RCC 7860 (cell line): Measurements from ENCODE around the gene CC2D1A.
A peak's percentile ranks its signal among the peaks of the same experiment; 100 is the strongest.

Experiments used
- DNase-seq: peaks from one replicate; pipeline ENCODE4 v3.0.0-alpha.2; 2015; ENCODE audit warnings: low spot score
- FAIRE-seq: peaks from 2 replicates; lab custom pipeline; 2012; peaks lifted over from hg19 to GRCh38; lab: Jason Lieb, UNC

Gene CC2D1A

DNA sequence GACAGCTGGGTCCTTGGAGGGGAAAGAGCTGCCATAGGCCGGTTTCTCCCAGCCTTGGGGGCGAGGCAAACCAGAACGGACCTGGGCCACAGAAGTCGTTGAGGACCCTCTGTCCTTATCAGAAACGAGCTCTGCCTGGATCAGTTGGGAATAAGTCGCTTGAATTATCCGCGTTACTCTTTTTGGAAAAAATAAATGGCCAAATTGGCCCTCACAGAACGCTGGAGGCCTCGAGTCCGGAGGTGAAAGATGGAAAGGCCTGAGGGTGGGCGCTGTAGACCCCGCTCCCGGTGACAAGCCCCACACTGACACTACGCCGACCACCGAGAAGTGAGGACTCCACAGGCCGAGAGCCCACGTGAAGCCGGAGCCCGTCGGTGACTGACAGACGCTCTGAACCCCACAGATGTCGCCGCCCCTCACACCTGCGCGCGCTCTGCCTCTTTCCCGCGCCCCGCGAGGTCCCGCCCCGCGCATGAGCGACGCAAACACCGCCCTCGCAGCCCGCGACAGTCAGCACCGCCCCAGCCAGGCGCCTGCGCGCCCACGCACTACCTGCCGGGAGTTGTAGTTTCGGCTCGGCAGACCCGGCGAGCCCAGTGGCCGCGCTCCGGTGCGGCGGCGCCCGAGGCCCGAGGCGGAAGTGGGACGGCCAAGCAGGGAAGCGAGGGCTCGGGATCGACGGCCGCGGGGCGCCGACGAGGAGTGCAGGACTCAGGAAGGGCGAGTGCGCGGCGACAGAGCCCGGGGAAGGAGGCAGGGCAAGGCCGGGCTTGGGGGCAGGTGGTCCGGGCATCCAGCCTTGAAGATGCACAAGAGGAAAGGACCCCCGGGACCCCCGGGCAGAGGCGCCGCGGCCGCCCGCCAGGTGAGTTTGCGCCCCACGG is at the start of gene CC2D1A, which contains the start of gene BRME1:
TSS of gene CC2D1A (plus strand) at position 568 of the 887 bp plus-strand sequence. CDS start at position 809, 241 bp downstream.
TSS of gene BRME1 (minus strand) at position 484 of the 887 bp plus-strand sequence. CDS start 1,225 bp downstream, outside the sequence.
- DNase-seq (peak; percentile 71), FAIRE-seq (no peak)

DNA sequence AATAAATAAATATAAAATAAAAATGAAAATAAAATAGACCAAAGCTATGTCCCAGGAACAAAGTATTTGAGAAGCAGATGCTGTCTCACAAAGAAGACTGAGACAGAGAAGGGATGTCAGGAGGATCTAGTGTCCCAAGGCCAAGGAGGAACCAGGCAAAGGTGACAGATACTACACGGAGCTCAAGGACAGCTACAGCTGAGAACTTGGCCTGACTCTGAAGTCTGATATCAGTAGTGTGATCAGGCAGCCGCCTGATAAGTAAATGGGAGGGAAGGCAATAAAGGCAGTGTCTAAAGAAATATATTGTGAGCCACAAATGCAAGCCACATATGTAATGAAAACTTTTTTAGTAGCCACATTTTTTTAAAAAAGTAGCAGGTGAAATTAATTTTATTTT is 49.5 kb upstream of the CC2D1A start:
- DNase-seq (no peak), FAIRE-seq (no peak)

DNA sequence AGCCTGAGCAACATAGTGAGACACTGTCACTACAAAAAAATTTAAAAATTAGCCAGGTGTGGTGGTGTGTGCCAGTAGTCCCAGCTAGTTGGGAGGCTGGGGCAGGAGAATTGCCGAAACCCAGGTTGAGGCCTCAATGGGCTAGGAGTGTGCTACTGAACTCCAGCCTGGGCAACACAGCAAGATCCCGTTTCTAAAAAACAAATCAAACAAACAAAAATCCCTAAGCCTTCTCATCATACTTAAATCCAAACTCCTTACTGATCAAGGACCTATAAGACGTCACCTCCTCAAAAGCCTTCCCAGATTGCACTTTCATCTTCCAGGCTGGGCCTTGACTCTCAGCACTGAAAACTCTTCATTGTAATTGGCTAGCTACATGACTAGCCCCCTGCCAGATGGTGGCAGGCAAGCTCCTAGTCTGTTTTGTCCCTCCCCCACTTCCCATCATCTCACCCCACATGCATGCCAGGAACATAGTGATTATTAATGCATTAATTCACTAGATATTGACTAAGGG is 46.6 kb upstream of the CC2D1A start:
- FAIRE-seq: no peak
- DNase-seq: peak; percentile 29

DNA sequence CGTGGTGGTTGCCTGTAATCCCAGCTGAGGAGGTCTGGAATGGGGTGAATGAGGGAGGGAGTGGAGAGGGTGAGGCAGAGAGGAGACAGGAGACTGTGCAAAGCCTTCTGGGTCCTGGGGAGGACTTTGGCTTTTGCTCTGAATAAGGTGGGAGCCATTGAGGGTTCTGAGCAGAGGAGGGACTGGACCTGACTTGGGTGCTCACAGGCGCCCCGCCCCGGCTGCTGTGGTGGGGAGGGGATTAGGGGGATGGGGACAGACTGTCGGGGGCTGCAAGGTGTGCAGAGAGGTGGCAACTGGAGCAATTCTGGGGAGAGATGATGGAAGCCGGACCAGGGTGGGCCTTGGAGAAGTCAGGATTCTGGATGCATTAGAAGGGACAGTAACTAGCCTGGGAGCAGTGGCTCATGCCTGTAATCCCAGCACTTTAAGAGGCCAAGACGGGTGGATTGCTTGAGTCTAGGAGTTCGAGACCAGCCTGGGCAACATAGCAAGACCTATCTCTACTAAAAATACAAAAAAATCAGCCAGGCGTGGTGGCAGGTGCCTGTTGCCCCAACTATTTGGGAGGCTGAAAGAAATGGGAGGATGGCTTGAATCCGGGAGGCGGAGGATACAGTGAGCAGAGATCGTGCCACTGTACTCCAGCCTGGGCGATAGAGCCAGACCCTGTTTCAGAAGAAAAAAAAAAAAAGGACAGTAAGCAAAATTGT is 45.2 kb upstream of the CC2D1A start:
- FAIRE-seq (no peak), DNase-seq (no peak)

DNA sequence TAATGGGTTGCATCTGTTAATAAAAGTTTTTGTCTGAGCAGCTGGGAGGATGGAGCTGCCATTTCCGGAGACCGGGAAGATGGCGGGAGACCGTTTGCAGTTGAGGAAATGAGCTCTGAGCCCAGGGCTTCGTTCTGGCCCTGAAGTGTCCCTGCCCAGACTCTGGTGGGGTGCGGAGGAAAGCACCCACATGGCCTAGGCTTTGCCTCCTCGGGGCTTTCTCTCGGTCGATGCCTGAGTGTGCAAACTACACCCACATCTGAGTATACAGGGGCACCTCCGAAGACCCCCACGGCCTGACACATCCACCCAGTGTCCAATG is 44.6 kb upstream of the CC2D1A start:
- DNase-seq (no peak), FAIRE-seq (no peak)

DNA sequence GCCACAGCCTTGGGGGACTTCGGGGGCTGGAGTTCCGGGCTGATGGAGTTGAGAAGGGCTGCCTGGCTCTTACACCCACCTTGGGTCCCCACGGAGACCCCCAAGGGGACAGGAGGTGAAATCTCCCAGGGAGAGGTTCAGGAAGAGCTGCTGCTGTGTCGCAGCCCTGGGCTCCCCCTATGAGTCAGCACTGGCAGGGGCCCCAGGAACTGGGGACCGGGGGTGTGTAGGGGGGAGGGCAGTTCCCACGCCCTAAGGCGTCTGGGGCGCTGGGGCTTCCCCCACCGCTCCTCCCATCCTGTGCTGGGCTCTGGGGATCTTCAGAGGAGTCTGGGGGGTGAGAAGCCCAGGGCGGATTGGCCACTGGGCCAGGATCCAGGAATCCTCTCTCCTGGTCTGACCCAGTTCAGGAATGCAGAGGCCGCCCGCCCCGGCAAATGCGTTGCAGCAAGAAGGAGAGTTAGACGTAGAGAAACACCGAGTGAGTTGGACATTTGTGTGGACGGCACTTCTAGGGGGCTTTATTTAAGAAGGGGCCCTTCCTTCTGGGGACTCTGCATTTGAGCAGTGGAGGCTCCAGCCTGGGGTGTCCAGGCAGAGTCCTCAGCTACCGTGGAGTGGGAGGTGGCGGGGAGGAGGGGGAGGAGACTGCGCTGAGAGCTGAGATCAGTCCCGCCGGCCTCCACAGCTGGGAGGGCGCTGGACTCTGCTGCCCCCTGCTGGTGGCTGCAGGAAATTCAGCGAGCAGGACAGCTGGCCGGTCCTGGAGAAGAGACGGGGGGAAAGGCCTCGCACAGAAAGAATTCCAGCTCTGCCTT is 44.1 kb upstream of the CC2D1A start:
- FAIRE-seq: no peak

DNA sequence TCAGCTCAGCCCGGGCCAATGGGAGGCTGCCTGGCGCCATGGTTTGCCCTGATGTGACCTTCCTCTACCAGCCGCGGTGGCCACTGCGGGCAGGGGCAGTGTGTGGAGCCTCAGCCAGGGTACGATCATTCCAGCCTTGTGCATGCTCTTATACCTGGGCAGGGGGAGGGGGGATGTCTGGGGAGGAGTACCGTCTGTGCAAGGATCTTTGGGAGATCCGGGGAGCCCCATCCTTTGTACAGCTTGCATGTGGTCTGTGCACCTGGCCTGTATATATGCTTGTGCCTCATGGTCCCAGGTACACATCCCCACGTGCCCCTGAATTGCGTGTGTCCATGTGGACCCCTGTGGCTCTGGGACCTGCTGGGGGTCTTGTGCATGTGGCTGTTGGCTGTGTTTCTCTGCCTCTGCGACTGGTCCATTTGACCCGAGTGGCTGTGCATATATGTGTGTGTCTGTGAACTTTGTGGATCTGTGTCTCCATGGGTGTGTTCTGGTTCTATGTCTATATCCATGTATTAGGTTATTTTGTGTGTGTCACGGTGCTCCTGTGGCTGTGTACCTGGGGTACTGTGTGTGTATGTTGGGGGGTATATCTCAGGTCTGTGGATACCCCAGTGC is 41.8 kb upstream of the CC2D1A start:
- no peak for FAIRE-seq
- no peak for DNase-seq

More for the DNA sequence above, 44.1 kb upstream of the CC2D1A start:
- DNase-seq: peak; percentile 71

DNA sequence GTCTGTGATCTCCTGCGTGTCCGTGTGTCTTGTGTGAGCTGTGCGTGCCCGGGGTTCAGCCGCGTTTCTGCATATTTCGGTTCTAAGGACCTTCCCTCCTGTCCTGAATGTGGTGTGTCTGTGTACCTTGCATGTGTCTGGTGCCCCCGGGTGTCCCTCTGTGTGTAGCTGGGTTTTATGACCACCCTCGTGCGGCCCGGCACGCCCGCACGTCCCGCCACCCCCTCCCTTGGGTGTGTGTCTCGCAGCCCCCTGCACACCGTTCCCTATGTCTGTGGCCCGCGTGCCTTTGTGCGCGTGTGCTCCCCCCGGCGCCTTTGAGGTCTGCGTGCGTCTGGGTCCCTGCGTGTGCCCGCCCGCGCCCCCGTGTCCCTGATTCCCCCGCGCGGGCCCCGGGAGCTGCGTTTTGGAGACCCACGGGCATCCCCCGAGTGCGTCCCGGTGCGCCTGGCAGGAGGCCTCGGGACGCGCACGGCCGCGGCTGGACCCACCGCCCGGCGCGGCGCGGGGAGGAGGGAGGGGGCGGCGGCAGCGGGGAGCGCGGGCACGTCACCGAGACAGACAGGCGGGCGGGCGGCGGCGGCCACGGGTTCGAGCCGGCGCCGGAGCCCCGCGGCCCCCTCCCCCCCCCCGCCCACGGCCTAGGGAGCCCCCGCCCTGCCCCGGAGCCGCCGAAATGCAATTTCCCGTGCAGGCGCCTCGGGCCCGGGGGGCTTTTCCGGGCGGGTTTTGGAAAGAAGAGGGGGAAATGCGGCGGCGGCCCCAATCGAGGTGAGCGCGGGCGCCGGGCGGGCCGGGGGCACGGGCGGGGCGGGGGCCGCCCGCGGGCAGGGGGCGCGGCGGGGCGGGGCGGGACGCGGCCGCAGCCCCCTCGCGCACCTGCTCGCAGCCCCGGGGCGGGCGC is 41.1 kb upstream of the CC2D1A start:
- FAIRE-seq: no peak
- no peak for DNase-seq

DNA sequence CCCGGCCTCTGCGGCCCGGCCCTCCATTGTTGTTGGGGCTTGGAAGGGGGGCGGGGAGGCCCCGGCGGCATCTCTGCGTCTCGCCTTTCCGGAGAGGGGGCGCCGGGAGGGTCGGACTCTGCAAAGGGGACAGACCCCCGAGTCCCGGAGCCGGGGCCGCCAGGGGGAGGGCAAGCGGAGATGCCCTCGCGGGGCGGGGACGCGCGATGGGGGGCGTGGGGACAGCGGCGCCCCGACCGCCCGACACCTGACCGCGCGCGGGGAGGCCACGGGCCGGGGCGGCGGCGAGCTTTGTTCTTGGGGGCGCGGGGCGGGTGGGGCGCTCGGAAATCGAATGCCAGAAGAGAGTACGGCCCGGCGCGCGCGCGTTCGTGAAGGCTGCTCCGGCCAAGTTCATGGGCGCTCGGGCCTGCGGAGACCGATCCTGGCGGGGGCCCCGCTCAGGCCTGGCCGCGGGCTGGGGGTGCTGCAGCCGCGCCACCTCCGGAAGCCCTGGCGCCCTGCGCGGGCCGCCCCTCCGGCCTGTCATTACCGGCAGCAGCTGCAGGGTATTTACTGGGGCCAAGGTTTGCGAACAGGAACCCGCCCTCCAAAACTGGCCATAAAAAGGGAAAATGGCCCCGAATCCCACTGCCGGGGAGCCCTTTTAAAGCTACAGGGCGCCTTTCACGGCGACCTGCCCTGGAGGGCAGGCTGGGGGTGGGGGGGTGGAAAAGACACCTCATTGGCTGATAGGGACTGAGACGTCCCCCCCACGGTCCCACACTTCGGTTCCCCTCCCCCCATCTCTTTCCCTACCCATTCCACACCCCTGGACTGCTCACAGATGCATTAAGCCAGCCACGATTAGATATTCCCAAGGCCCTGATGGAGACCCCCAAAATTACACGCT is 40.2 kb upstream of the CC2D1A start:
- no peak for DNase-seq

DNA sequence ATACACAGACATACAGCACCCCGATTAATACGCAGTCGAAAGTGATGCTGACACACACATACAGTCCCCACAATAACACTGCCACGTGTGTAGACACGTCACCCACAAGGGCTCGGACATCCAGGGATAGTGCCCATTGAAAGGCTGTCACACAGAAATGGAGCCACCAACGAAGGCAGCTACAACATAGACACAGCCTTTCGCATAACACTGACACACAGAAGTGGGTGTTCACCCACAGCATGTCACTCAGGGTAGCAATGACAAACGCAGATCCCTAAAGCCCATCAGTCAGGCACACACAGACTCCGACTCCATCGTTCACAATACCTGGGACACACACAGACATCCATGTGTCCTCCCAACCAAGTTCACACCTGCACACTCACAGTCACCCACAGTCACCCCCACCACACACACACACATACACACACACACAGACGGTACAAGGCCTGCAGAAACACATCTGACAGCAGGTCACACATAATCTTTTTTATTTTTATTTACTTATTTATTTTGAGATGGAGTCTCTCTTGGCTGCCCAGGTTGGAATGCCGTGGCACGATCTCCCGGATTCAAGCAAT is 39.4 kb upstream of the CC2D1A start:
- DNase-seq: no peak
- no peak for FAIRE-seq

More for the DNA sequence above, 40.2 kb upstream of the CC2D1A start:
- FAIRE-seq: no peak

DNA sequence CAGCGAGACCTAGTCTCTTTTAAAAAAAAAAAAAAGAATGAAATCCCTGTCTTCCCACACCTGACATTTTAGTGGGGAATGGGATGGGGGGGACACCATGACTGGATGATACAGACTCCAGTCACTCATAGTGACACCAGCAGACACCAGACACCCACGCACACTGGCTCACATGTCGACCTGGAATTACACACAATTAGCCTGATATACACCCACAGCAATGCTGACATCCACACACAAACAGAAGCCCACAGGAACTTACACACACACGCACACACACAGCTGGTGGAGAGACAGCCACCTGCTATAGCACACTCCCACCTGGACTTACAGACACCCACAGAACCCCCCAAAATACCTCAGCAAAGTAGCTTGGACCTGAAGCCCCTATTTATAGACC is 37.3 kb upstream of the CC2D1A start:
- no peak for DNase-seq
- no peak for FAIRE-seq

DNA sequence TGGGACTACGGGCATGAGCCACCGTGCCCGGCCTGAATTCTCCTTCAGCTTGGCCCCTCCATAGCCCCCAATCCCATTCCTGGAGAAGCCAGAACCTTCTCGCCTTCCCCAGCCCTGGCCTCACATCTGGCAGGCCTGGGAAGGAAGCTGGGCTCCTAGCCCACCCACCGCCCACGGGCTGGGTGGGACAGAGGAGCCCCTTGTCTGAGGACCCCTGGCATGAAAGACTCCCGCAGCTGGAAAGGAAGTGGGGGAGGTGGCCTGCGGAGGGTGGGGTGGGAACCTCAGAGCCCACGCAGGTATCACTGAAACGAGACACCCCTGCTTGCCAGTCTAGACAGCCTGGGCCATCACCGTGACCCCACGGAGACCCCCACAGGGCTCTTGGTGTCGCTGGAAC is 36.7 kb upstream of the CC2D1A start:
- DNase-seq (no peak), FAIRE-seq (no peak)

DNA sequence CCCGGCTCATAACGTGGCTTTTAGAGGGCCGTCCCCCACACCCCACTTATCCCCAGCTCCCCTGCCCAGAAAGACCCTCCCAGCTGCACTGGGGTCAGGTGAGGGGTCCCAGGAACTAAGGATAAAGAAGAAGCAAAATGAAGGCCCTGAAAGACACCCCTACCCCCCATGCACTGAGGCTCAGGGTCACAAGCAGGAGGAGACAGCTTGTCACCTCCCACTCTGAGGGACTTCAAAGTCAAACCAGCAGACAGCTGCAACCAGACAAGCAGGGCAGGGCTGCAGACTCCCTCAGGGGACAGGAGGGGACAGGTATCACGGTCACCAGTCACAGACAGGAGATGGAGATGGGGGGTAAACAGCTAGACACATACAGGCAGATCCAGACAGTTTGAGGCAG is 35.1 kb upstream of the CC2D1A start:
- FAIRE-seq: no peak

DNA sequence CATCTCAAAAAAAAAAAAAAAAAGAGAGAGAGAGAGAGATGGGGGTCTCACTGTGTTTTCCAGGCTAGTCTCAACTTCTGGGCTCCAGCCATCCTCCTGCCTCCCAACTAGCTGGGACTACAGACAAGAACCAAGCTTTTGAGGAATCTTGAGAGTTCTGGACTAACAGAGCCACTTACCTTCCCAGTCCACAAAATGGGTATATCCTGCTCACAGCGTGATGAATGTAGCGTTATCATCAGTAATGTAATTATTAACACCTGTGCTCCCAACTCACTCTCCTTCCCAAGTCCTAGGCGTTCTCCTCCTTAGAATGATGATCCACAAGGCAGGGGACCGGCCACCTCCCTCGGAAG is 33.7 kb upstream of the CC2D1A start:
- FAIRE-seq: no peak

More for the DNA sequence above, 35.1 kb upstream of the CC2D1A start:
- DNase-seq: no peak

DNA sequence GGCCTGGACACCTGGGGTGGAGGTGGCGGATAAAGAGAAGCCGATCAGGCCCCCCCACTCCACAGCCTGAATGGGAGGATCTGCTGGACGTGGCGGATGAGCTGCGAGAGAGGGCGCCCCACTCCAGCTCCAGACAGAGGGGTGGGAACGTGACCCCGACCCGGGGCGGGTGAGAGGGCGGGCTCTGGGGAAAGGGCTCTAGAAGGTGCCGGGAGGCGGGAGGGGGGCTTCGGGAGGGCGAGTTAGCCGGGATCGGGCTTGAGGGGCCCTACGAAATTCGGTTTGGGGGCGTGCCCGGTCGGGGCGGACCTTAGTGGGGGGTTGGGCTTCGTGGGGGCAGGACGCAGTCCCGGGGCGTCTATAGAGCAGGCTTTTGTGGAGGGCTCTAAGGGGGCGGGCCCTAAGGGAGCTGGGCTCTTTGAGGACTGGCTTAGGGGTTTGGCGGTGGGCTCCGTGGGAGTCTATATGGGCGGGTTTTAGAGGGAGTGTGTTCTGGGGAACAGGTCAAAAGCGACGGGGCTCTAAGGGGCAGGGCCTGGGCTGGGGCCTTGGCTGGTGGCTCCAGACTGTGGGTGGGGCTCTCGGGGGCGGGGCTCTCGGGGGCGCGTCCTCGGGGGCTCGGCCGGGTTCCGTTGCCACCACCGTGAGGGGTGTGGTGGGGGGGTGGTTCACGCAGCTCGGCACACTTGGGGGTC is 33.2 kb upstream of the CC2D1A start:
- no peak for DNase-seq

More for the DNA sequence above, 33.7 kb upstream of the CC2D1A start:
- DNase-seq: no peak

DNA sequence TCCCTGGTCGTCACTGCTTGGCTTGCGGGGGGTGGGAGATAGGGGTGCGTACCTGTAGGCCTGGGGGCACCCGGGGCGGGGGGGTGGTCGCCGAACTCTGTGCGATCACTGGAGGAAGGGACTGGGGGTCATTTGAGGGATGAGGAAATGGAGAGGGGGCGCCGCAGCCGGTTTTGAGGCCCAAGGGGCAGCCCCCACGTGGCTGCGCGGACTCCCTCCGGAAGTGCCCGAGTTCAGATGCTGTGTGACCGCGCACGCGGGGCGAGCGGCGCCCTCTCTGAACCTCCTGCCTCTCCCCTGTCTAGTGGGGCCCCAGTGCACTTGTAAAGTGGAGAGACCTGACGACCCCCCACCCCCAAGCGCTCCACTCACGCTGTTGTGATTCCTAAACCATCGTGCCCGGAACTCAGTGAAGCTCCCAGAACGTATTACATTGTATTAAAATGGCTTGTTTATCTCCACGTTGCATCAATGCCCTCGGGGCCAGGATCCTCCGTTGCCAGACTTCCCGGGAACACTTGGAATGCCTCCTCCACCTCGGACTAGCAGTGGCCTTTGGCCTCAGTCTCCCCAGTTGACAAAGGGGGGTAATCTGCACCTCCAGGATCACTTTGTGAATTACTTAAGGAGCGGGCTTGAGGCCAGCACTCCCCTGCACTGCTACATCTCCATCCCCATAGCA is 32.0 kb upstream of the CC2D1A start:
- no peak for FAIRE-seq

More for the DNA sequence above, 33.2 kb upstream of the CC2D1A start:
- FAIRE-seq: no peak

DNA sequence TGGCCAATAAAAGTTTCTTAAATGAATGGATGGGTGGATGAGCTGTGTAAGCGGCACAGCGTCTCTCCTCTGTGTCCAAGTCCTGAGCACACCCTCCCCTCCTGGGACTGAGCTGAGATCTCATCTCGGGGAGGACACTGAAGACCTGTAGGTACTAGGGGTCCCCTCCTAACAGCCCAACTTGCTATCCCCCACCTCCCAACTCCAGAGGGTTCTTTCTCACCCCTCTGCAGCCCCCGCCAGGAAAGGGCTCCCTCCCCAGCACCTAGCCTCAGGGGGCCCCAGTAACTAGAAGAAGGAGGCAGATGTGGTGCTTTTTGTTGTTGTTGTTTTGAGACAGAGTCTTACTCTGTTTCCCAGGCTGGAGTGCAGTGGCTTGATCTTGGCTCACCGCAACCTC is 30.2 kb upstream of the CC2D1A start:
- no peak for FAIRE-seq

More for the DNA sequence above, 32.0 kb upstream of the CC2D1A start:
- no peak for DNase-seq

More for the DNA sequence above, 30.2 kb upstream of the CC2D1A start:
- DNase-seq: no peak
